RWPE2 (cell line): Measurements from ENCODE around the gene PKIG.
"Not testable (repeated sequence)": the region's sequence is repeated elsewhere in the genome, so short reads cannot be mapped to it uniquely, and the experiment has no call there.

ENCODE experiments used
- ATAC-seq: fragments of 200-7000 bp; cut with Tn5 transposase; 3 replicates; pipeline ENCODE4 v1.9.1; 2021; ENCODE audit warnings: low read depth
- DNase-seq: peaks from one replicate; pipeline ENCODE4 v3.0.0-alpha.2; 2020; ENCODE audit warnings: low spot score
- H3K27ac ChIP-seq: fragments of 450-650 bp; 2 replicates; pipeline ENCODE4 v1.5.1; 2017; ENCODE audit warnings: mild to moderate bottlenecking; ENCODE audit not compliant: poor library complexity, severe bottlenecking
- H3K27me3 ChIP-seq: fragments of 250-450 bp; sonication (Bioruptor Pico); 2 replicates; pipeline ENCODE4 v1.5.1; 2021; ENCODE audit warnings: mild to moderate bottlenecking, moderate library complexity; ENCODE audit not compliant: insufficient read depth, poor library complexity, severe bottlenecking
- H3K36me3 ChIP-seq: fragments of 250-450 bp; sonication (Bioruptor Pico); 2 replicates; pipeline ENCODE4 v1.5.1; 2020; ENCODE audit warnings: low read depth, mild to moderate bottlenecking, moderate library complexity
- H3K4me1 ChIP-seq: fragments of 250-450 bp; sonication (Bioruptor Pico); 2 replicates; pipeline ENCODE4 v1.5.1; 2021; ENCODE audit warnings: mild to moderate bottlenecking, moderate library complexity; ENCODE audit not compliant: insufficient read depth, poor library complexity, severe bottlenecking
- H3K4me3 ChIP-seq: fragments of 250-450 bp; sonication (Bioruptor Pico); 2 replicates; pipeline ENCODE4 v1.5.1; 2021; ENCODE audit warnings: mild to moderate bottlenecking, moderate library complexity; ENCODE audit not compliant: severe bottlenecking
- H3K9me3 ChIP-seq: fragments of 250-450 bp; sonication (Bioruptor Pico); 2 replicates; pipeline ENCODE4 v1.5.1; 2021; ENCODE audit warnings: mild to moderate bottlenecking, moderate library complexity; ENCODE audit not compliant: severe bottlenecking
- TF ChIP-seq, protein P1 (sequence below): fragments of 450-650 bp; IDR thresholded peaks from one replicate; pipeline ENCODE4 v1.5.1; 2017; ENCODE audit warnings: mild to moderate bottlenecking, moderate library complexity; ENCODE audit not compliant: poor library complexity, severe bottlenecking

PKIG gene

DNA sequence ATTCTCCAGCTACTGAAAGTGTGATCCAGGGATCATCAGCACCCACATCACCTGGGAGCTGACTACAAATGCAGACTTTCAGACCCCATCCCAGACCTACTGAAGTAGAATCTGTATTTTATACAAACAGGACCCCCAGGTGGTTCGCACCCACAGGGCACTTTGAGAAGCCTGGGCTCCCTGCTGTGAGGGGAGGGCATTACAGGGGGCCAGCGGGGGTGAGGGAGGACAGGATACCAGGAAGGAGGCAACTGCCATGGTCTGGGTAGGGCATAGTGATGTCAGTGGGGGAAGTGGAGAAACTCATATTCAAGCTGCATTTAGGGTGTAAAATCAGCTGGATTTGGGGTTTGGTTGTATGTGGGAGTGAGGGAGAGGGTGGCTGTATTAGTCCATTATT is 71.2 kb downstream of the PKIG start:
- TF ChIP-seq, protein P1, sequence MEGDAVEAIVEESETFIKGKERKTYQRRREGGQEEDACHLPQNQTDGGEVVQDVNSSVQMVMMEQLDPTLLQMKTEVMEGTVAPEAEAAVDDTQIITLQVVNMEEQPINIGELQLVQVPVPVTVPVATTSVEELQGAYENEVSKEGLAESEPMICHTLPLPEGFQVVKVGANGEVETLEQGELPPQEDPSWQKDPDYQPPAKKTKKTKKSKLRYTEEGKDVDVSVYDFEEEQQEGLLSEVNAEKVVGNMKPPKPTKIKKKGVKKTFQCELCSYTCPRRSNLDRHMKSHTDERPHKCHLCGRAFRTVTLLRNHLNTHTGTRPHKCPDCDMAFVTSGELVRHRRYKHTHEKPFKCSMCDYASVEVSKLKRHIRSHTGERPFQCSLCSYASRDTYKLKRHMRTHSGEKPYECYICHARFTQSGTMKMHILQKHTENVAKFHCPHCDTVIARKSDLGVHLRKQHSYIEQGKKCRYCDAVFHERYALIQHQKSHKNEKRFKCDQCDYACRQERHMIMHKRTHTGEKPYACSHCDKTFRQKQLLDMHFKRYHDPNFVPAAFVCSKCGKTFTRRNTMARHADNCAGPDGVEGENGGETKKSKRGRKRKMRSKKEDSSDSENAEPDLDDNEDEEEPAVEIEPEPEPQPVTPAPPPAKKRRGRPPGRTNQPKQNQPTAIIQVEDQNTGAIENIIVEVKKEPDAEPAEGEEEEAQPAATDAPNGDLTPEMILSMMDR = no peak
- H3K27me3 ChIP-seq = no peaks in the 10 kb centered on the region
- no peak for ATAC-seq
- no peaks in the 10 kb centered on the region for H3K9me3 ChIP-seq
- H3K36me3 ChIP-seq = no peaks in the 10 kb centered on the region
- H3K4me3 ChIP-seq = no peak overlapping the region
- no peaks in the 10 kb centered on the region for H3K4me1 ChIP-seq
- H3K27ac ChIP-seq = no peak overlapping the region
- DNase-seq = no peak

DNA sequence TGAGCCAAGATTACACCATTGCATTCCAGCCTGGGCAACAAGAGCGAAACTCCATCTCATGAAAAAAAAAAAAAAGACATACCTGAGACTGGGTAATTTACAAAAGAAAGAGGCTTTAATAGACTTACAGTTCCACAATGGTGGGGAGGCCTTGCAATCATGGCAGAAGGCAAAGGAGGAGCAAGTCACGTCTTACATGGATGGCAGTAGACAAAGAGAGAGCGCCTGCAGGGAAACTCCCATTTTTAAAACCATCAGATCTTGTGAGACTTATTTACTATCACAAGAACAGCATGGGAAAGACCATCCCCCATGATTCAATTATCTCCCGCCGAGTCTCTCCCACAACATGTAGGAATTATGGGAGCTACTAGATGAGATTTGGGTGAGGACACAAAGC is 71.8 kb downstream of the PKIG start:
- not testable (repeated sequence) for H3K36me3 ChIP-seq, ATAC-seq, H3K27me3 ChIP-seq

DNA sequence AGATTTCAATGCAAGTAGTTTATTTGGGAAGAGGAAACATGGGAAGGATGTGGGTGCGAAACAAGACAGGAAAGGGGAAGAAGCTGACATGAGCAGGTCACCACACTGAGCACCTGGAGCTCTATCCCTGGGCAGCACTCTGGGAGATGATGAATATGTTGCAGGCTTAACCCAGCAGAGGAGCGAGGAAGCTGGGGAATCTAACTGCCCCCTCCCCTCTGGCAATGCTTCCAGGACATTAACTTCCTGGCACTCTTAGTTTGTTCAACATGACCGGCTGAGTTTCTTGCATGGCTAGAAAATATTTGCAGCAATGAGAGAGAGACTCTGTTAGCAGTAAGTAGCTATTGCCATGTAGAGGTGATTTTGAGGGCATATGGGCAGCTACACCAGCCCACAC is 74.1 kb downstream of the PKIG start:
- Histone ChIP-seq H3K27ac (no peak overlapping the region), H3K4me1 (no peaks in the 10 kb centered on the region), H3K36me3 (no peaks in the 10 kb centered on the region), H3K4me3 (no peak overlapping the region), H3K9me3 (no peaks in the 10 kb centered on the region), H3K27me3 (no peaks in the 10 kb centered on the region)
- TF ChIP-seq, protein P1 = no peak
- ATAC-seq (no peak), DNase-seq (no peak)

More for the DNA sequence above, 71.8 kb downstream of the PKIG start:
- not testable (repeated sequence) for H3K27ac ChIP-seq, DNase-seq, H3K4me3 ChIP-seq, H3K9me3 ChIP-seq, H3K4me1 ChIP-seq

DNA sequence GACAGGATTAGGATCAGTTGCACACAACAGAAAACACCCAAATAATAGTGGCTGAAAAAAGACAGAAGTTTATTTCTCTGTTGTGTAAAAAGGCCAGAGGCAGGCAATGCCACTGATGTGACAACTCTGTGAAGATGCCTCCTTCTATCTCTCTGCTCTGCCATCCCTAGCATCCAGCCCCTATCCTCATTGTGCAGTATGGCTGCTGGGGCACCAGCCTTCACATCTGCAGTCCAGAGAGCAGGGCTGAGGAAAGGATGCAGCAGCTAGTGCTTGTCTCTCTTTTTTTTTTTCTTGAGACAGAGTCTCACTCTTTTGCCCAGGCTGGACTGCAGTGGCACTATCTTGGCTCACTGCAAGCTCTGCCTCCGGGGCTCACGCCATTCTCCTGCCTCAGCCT is 75.5 kb downstream of the PKIG start:
- Histone ChIP-seq H3K4me3 (no peak overlapping the region), H3K9me3 (no peaks in the 10 kb centered on the region), H3K27ac (no peak overlapping the region), H3K4me1 (no peaks in the 10 kb centered on the region), H3K36me3 (no peaks in the 10 kb centered on the region), H3K27me3 (no peaks in the 10 kb centered on the region)
- ATAC-seq = no peak
- TF ChIP-seq, protein P1 = no peak
- no peak for DNase-seq

DNA sequence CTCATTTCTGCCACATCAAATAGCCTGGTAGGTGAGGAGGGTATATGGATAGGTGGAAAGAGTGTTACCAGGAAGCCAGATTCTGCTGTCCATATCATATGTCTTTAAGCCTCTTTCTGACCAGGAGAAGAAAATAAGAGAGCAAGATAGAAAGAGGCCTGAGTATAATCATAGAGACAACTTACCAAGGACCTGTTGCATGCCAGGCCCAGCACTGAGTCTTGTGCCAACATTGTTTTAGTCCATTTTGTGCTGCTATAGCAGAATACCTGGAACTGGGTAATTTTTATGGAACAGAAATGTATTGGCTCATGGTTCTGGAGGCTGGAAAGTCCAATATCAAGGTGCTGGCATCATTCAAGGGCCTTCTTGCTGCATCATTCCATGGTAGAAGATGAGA is 76.4 kb downstream of the PKIG start:
- ATAC-seq = no peak
- no peak for DNase-seq
- no peaks in the 10 kb centered on the region for H3K36me3 ChIP-seq
- H3K4me1 ChIP-seq = no peaks in the 10 kb centered on the region
- H3K27ac ChIP-seq = no peak overlapping the region
- TF ChIP-seq, protein P1 = no peak
- no peak overlapping the region for H3K4me3 ChIP-seq
- H3K9me3 ChIP-seq = no peaks in the 10 kb centered on the region
- no peaks in the 10 kb centered on the region for H3K27me3 ChIP-seq
